Choroid plexus epithelial cell (primary cell): ENCODE data around the gene TMEM9.

Source experiments
- DNase-seq: peaks from one replicate; pipeline ENCODE4 v3.0.0-alpha.2; 2010; ENCODE audit warnings: low read depth
- H3K4me3 ChIP-seq: 2 replicates; pipeline ENCODE4 v1.5.1; 2011; ENCODE audit warnings: low read depth, mild to moderate bottlenecking, control low read depth, low read length, moderate library complexity
- CTCF ChIP-seq: conservative IDR thresholded peaks from 2 replicates; pipeline ENCODE4 v1.5.1; 2011; ENCODE audit warnings: low read depth, mild to moderate bottlenecking, control low read depth, inconsistent platforms, low read length, moderate library complexity

Gene TMEM9

GRCh38 chr1:201094832-201095231 lies 59.4 kb downstream of the TMEM9 start:
- no peak for DNase-seq
- TF ChIP-seq CTCF: no peak
- no peak overlapping the region for H3K4me3 ChIP-seq

- no peak for DNase-seq
Observed at GRCh38 chr1:201093962-201094361, 60.3 kb downstream of the TMEM9 start.

GRCh38 chr1:201093561-201093960 lies 60.7 kb downstream of the TMEM9 start:
- TF ChIP-seq CTCF: no peak
- no peak overlapping the region for H3K4me3 ChIP-seq
- no peak for DNase-seq

More at GRCh38 chr1:201093962-201094361, 60.3 kb downstream of the TMEM9 start:
- no peak for TF ChIP-seq CTCF
- no peak overlapping the region for H3K4me3 ChIP-seq

GRCh38 chr1:201092738-201093137 lies 61.5 kb downstream of the TMEM9 start:
- TF ChIP-seq CTCF: no peak
- no peak for DNase-seq
- H3K4me3 ChIP-seq: no peak overlapping the region

- DNase-seq: no peak
- TF ChIP-seq CTCF: no peak
- H3K4me3 ChIP-seq: no peak overlapping the region
Observed at GRCh38 chr1:201091256-201091655, 63.0 kb downstream of the TMEM9 start.

GRCh38 chr1:201090541-201090940 lies 63.7 kb downstream of the TMEM9 start:
- H3K4me3 ChIP-seq: no peak overlapping the region
- DNase-seq: no peak
- TF ChIP-seq CTCF: no peak

GRCh38 chr1:201089596-201089995 lies 64.7 kb downstream of the TMEM9 start:
- no peak for TF ChIP-seq CTCF
- no peak overlapping the region for H3K4me3 ChIP-seq
- DNase-seq: no peak
